OCI-M2 (cell line): ENCODE results near the gene ZFHX2.
"Not testable (repeated sequence)": the region's sequence is repeated elsewhere in the genome, so short reads cannot be mapped to it uniquely, and the experiment has no call there.

Experiments
- DNase-seq: peaks from one replicate; lab custom pipeline; 2025; ENCODE audit not compliant: unreplicated experiment; lab: John Stamatoyannopoulos, UW

ZFHX2 gene

DNA sequence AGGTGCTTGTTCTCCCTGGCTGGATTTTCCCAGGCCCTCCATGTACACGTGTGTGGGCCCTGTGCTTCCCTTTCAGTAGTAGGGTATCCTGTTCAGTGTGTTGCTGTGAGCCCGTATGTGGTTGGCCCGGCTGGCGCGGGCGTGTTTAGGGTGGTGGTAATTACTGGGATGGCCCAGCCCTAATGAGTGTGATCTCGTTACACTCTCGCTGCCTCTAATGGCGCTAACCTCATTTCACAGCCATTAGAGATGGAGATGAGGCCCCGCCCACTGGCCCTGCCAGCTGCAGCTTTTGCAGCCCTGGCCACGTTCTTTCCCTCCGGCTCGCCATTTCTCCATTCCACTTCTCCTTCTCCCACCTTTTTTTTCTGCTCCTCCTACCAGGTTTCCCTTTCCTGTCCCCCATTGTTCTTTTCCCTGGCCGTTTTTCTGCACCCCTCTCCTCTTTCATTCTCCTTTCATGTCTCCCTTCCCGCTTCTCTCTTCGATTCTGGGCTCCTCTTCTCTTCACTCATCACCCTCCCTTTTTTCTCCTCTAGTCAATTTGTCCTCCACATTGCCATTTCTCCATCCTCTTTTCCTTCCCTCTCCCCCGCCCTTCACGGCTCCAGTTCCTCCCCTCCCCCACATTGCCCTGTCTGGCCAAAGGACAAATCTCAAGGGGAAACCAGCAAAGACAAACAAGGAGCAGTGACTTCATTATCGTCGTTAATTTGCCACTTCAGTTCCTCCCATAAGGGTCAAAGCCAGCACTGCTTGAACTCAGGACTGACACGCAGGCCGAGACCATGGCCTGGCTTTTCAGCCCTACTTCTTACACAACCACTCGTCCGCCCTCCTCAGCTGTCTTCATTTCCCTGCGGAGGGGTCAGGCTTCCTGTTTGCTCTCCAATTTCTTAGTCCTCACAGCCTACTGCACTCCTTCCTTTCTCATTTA is 6.8 kb downstream of the ZFHX2 start:
- no peak for DNase-seq

- DNase-seq: no peak
These were observed 8.2 kb downstream of the ZFHX2 start for GRCh38 chr14:23543403-23543802.

DNA sequence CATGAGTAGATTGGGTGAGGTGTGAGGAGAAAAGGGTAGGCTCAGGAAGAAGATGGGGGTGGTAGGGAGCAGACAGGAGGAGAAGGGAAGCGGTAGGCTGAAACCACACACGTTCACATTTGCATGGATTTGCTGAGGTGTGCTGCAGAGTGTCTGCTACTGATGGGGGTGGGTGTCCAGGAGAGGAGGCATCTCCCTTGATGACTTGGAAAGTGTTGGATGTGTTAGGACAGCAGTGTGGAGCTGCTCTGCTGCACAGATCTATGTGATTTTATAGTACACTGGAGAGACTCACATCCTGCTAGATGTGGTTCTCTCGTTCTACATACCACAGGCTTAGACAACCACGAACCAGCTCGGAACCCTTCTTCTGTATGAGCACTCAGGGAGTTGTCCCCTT is 9.3 kb downstream of the ZFHX2 start:
- no peak for DNase-seq

DNA sequence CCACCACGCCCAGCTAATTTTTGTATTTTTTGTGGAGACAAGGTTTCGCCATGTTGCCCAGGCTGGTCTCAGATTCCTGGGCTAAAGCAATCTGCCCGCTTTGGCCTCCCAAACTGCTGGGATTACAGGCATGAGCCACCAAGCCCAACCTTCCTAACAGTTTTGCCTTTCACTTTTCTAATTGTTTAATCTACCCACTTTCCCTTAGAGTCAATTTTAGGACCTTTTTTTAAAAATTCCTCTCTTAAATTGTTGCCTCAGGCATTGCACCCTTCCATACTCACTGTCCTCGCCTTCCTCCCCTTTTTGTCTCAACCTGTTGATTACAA is 11.5 kb downstream of the ZFHX2 start:
- no peak for DNase-seq

GRCh38 chr14:23539248-23540140 is 12.1 kb downstream of the ZFHX2 start:
- peak; percentile 10 for DNase-seq

GRCh38 chr14:23538785-23539184 is 12.8 kb downstream of the ZFHX2 start:
- DNase-seq: no peak

- no peak for DNase-seq
These were observed 13.4 kb downstream of the ZFHX2 start for GRCh38 chr14:23538050-23538718.

GRCh38 chr14:23537351-23538049 is 14.1 kb downstream of the ZFHX2 start:
- no peak for DNase-seq

DNA sequence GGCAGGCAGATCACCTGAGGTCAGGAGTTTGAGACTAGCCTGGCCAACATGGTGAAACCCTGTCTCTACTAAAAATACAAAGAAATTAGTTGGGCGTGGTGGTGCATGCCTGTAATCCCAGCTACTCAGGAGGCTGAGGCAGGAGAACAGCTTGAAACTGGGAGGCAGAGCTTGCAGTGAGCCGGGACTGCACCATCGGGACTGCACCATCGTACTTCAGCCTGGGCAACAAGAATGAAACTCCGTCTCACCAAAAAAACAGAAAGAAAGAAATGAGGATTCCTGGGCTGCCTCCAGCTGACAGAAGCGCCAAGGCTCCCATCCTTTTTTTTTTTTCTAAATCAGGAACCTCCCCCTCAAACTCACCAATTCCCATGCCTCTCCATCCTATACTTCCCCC is 14.7 kb downstream of the ZFHX2 start:
- not testable (repeated sequence) for DNase-seq

DNA sequence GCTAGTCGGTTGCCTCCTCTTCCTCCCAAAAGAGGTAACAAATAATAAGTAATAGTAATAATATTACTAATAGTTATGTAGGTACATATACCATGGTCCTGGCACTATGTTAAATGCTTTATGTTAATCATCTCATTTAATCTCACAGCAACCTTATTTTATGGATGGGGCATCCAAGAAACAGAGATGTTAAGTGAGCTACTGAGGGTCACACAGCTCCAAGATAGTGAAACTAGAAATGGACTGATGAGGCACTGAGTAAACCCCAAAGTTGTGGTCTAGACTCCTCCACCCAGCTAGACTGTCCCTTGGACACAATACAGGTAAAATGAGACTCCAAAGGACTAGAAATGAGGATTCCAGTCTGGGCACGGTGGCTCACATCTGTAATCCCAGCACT is 15.1 kb downstream of the ZFHX2 start:
- no peak for DNase-seq

DNA sequence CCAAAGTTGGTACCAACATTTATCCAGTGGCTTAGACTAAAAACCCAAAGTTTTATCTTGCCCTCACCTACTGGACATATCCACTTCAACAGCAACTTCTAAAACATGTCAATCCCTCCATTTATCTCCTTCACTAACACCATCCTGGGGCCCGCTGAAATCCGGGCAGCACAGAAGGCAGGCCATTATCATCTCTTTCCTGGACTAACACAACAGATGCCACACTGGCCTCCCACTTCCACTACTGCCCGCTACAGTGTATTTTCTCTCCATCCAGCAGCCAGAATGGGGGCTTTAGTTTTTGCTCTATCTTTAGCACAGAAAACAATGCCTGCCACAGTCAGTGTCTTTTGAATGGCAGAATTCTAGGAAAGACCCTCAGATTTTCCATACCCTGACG is 15.6 kb downstream of the ZFHX2 start:
- no peak for DNase-seq

DNA sequence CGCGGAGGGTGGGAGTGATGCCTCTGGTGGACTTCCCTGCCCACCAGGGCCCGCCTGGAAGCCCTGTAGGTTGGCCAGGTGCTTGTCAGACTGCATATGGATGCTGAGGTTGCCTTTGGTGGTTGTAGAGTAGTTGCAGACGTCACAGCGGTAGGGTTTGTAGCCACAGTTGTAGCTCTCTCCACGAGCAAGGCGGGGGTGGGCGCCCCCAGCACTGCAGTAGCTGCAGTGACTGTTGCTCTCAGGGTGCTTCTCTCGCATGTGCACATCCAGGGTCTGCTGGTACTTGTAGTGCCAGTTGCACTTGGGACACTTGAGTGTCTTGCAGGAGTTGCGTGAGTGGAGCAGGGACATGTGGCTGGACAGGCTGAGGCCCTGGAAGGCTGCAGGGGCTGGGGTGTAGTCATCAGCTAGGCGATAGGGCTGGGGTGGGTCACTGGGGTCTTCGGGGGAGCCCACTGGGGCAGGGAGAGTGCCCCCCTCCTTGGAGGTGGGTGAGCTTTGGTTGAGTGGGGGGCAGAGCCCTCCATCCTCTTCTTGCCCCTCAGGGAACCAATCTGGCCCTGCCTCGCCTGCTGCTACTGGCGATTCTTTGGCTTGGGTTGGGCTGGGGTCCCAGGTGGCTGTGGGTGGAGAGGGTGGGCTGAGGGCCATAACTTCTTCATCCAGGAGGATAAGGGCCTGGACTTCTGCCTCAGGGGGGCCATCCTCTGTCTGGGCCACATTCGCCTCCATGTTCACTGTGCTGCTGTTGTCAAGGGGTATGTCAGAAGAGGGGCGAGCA is 17.7 kb downstream of the ZFHX2 start:
- DNase-seq: no peak

DNA sequence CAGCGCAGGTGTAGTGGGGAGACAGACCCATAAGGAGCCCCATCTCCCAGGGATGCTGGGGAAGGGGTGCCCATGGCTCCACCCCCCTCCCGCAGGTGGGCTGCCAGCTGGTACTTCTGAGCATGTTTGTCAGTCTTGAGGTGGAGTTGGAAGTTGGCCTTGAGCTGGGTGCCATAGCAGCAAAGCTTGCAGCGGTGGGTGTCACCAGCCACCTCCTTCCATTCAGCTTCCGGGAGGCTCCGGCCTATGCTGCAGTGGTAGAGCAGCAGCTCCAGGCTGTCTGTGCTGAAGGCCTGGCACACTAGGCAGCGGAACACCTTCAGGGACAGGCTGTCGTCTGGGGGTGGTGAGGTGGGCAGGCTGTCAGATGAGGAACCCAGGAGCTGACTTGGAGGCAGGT is 18.9 kb downstream of the ZFHX2 start:
- DNase-seq: no peak

GRCh38 chr14:23531391-23531790 is 20.2 kb downstream of the ZFHX2 start:
- DNase-seq: no peak

- DNase-seq: no peak
These were observed 21.1 kb downstream of the ZFHX2 start for GRCh38 chr14:23530375-23531055.

- no peak for DNase-seq
These were observed 22.5 kb downstream of the ZFHX2 start for GRCh38 chr14:23529016-23529415.

DNA sequence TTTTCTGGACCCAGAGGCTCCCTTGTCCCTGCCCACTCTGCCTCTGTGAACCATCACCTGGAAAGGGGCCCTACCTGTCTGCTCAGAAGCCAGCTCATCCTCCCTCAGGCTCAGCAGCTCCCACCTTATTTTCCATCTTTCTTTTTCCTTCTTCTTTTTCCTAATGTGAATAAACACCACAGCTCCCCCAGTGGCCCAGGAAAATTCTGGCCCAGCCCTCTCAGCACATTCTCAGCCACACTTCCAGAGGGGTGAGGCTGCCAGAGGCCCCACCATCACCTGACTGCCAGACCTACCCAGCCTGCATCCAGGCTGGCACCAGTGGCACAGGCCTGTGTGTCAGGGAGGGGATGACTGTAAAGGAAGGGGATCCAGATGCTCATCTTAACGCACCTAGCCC is 23.0 kb downstream of the ZFHX2 start:
- no peak for DNase-seq

DNA sequence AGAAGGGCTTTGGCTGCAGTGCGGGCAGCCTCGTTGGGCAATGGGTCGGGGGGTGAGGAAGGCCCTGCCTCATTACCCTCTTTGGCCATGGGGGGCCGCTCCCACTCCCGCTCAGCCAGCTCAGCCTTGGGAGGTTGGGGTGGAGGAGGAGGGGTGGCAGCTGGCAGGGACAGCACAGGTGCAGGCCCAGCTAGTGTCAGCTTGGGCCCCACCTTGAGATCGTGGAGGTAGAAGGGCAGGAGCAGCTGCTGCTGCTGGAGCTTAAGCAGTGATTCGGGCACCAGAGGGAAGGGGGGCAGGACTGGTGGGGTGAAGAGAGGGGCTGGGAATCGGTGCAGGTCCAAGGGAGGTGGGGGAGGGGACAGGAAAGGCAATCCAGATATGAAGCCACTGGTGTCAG is 26.0 kb downstream of the ZFHX2 start:
- no peak for DNase-seq

- DNase-seq: no peak
These were observed 26.6 kb downstream of the ZFHX2 start for GRCh38 chr14:23524954-23525353.
